Stimulated activated CD4-positive, alpha-beta T cell treated with anti-CD3 and anti-CD28 coated beads, Interleukin-1b, Interleukin-23, amount 100 ng/mL, for 48 hours (primary cell): ENCODE results near the gene DAPK3.
"Not testable (repeated sequence)": the region's sequence is repeated elsewhere in the genome, so short reads cannot be mapped to it uniquely, and the experiment has no call there.

ENCODE experiments used
- DNase-seq: peaks from one replicate; pipeline ENCODE4 v3.0.0-alpha.2; 2020

DAPK3 gene

GRCh38 chr19:3952755-3953276 lies 18.1 kb downstream of the DAPK3 start:
- DNase-seq = not testable (repeated sequence)

- no peak for DNase-seq
Measured at GRCh38 chr19:3950871-3951861, 19.7 kb downstream of the DAPK3 start.

GRCh38 chr19:3949997-3950859 lies 20.7 kb downstream of the DAPK3 start:
- DNase-seq = no peak

- DNase-seq = no peak
Measured at GRCh38 chr19:3949294-3949693, 21.6 kb downstream of the DAPK3 start.

GRCh38 chr19:3947316-3947933 lies 23.5 kb downstream of the DAPK3 start:
- not testable (repeated sequence) for DNase-seq

GRCh38 chr19:3945838-3946237 lies 25.1 kb downstream of the DAPK3 start:
- DNase-seq = no peak

GRCh38 chr19:3944018-3944721 lies 26.7 kb downstream of the DAPK3 start:
- no peak for DNase-seq

- DNase-seq = no peak
Measured at GRCh38 chr19:3942790-3943409, 28.0 kb downstream of the DAPK3 start.

- not testable (repeated sequence) for DNase-seq
Measured at GRCh38 chr19:3938300-3938950, 32.5 kb downstream of the DAPK3 start.

GRCh38 chr19:3936506-3937442 lies 34.1 kb downstream of the DAPK3 start:
- DNase-seq = no peak

GRCh38 chr19:3932931-3933810 lies 37.7 kb downstream of the DAPK3 start, which contains the start of gene NMRK2:
TSS of gene NMRK2 (plus strand) at chr19:3933069. CDS start at chr19:3933672, 603 bp downstream.
- peak; percentile 12 for DNase-seq

GRCh38 chr19:3931041-3931440 lies 39.9 kb downstream of the DAPK3 start:
- DNase-seq = no peak

GRCh38 chr19:3923912-3924311 lies 47.0 kb downstream of the DAPK3 start:
- no peak for DNase-seq

- DNase-seq = no peak
Measured at GRCh38 chr19:3923096-3923758, 47.7 kb downstream of the DAPK3 start.

- DNase-seq = no peak
Measured at GRCh38 chr19:3919793-3920192, 51.1 kb downstream of the DAPK3 start.

- DNase-seq = no peak
Measured at GRCh38 chr19:3916033-3916432, 54.9 kb downstream of the DAPK3 start.

- DNase-seq = no peak
Measured at GRCh38 chr19:3914199-3914598, 56.7 kb downstream of the DAPK3 start.

- no peak for DNase-seq
Measured at GRCh38 chr19:3910105-3910504, 60.8 kb downstream of the DAPK3 start.
